HG02973 (cell line): Measurements from ENCODE around the gene HVCN1.
"Not testable (repeated sequence)": the region's sequence is repeated elsewhere in the genome, so short reads cannot be mapped to it uniquely, and the experiment has no call there.

Source experiments
- ATAC-seq: cut with Tn5 transposase; IDR thresholded peaks from one replicate; pipeline ENCODE4 v1.9.1; 2021; ENCODE audit warnings: moderate library complexity; ENCODE audit not compliant: unreplicated experiment

HVCN1 gene

DNA sequence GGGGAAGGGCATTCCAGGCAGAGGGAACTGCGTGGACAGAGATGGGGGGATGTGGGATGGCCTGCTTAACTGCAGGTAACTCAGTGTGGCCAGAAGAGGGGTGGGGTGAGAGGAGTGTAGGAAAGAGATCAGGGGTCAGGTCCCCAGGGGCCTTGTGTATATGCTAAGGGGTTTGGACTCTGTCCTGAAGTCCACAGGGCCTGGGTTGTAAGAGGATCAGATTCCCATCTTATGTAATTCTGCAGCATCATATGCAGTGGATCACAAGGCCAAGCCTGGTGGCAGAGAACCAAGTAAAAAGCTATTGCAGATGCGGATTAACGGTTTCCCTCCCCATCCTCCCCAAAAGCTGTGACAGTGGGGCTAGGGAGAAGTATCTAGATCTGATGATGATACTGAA, 66.3 kb downstream of the HVCN1 start:
- no peak for ATAC-seq

- ATAC-seq: no peak
Measured at GRCh38 chr12:110619534-110619953, 69.4 kb downstream of the HVCN1 start.

GRCh38 chr12:110616471-110617115, 72.3 kb downstream of the HVCN1 start:
- ATAC-seq: no peak

DNA sequence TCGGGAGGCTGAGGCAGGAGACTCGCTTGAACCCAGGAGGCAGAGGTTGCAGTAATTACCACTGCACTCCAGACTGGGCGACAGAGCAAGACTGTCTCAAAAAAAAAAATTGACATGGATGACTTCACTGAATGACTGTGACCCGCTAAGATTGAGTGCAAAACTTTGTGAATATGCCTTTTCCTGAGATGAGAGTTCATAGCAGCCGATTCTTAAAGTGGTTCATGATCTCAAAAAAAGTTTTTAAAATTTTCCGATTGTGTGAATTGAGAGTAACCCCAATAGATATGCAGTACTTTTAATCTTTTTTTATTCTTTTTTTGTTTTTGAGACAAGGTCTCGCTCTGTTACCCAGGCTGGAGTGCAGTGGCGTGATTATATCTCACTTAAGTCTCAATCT, 73.7 kb downstream of the HVCN1 start:
- ATAC-seq: no peak

DNA sequence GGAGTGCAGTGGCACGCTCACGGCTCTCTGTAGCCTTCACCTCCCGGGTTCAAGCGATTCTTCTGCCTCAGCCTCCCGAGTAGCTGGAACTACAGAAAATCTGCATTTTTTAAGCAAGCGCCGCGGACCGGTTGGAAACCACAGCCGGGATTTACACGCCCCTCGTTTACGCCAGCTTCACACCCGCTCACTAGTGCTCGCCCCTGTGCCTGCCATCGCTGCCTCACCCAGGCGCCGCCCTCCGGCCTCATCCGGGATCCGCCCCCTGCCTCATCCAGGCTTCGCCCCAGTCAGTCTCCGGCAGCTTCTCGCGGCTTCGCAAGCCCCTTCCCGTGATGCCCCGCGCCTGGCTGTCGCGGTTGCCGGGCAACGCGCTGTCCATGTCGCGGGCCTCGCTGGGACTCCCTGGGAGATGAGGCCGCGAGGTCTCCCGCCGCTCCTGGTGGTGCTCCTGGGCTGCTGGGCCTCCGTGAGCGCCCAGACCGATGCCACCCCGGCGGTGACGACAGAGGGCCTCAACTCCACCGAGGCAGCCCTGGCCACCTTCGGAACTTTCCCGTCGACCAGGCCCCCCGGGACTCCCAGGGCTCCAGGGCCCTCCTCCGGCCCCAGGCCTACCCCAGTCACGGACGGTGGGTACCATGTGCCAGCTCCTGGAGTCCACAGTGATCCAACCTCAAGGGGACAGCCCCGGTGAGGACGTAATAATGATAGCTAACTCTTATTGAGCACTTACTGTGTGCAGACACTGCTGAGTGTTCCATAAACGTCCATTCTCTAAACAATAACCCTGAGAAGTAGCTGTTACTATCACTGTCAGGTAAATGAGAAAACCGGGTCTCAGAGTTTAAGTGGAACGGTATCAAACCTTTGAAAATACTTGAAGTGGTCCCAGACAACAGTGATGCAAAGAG, 74.9 kb downstream of the HVCN1 start, which contains the start of gene TCTN1:
Gene TCTN1 (plus strand): TSS at position 359 of the 914 bp plus-strand sequence. CDS start 54 bp downstream, at position 413.
- ATAC-seq: peak; percentile 88

DNA sequence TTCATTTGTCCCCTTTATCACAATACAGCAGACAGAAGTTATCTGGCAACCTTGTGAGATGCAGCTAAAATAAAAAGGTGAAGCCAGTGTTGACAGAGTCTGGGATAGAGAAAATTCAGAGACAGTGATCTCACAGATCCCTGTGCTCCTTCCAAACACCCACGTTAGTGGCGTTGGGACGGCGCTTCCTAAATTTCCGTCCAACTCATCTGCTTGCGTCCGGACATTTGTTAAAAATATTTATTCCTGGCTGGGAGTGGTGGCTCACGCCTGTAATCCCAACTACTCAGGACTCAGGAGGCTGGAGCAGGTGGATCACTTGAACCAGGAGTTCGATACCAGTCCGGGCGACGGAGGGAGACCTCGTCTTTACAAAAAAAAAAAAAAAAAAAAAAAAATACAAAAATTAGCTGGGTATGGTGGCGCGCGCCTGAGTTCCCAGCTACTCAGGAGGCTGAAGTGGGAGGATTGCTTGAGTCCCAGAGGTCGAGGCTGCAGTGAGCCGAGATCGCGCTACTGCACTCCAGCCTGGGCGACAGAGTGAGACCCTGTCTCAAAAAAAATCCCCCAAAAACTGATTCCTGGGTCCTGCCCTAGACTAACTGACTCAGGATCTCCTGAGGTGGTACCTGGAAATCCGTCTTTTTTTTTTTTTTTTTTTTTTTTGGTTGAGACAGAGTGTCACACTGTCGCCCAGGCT, 75.7 kb downstream of the HVCN1 start:
- no peak for ATAC-seq

- ATAC-seq: no peak
Measured at GRCh38 chr12:110606253-110606611, 82.7 kb downstream of the HVCN1 start.

GRCh38 chr12:110602085-110602814, 86.7 kb downstream of the HVCN1 start:
- ATAC-seq: not testable (repeated sequence)

DNA sequence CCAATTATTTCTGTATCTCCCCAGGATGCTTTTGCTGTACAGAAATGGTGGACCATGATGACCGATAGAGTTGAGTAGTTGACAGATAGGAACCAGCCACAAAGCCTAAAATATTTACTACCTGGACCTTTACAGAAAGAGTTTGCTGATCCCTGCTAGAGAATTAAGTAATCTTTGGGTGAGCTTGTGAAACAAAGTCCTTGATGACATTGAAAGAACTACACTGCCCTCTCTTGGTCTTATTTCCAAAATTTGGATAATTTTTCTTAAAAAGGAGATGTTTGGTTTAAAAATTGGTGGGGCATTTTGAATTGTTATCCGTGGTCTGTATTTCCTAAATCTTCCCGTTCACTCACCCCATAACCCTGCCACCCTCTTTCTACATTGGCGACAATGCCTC, 88.7 kb downstream of the HVCN1 start:
- ATAC-seq: no peak

GRCh38 chr12:110599334-110599733, 89.6 kb downstream of the HVCN1 start:
- no peak for ATAC-seq
